ENCODE results near the gene GAA.

GAA gene

DNA sequence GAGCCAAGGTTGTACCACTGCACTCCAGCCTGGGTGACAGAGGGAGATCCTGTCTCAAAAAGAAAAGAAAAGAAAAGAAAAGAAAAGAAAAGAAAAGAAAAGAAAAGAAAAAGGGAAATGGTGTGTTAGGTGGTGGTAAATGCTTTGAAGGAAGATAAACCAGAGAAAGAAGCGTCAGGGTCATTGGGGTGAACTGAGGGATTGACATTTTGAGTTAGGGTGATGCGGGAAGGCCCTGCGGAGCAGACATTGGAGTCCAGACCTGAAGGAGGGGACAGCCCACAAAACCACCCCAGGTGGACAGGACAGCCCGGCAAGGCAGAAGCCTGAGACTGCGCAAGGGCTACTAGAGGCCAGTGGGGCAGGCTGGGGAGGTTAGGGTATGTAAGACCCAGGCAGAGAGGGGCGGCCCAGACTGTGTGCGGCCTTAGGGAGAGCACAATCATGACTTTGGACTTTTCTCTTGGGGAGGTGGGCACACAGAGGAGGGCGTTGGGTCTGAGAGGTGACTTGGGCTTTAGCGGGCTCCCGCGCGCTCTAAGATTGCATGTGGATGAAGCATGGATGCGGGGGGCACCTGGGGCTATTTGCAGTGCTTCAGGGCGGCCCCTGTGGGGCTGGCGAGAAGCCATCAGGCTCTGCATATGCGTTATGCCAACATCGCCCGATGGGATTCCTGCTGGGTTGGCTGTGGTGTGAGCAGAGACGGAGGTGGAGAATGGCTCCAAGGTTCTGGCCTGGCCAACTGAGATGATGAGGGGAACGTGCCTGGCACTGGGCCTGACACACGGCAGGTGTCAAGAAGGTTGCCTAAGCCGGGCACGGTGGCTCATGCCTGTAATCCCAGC, 3.3 kb upstream of the GAA start:
- TF ChIP-seq SIN3A (IDR thresholded peaks at IDR 0.05; ENCODE audit: borderline replicate concordance, insufficient read depth, low read length) = no peak
- no peak for TF ChIP-seq FOXP2 (optimal IDR thresholded peaks at IDR 0.05; ENCODE audit: borderline replicate concordance, extremely low read depth, extremely low read length, insufficient read depth)
- TF ChIP-seq, protein P1, sequence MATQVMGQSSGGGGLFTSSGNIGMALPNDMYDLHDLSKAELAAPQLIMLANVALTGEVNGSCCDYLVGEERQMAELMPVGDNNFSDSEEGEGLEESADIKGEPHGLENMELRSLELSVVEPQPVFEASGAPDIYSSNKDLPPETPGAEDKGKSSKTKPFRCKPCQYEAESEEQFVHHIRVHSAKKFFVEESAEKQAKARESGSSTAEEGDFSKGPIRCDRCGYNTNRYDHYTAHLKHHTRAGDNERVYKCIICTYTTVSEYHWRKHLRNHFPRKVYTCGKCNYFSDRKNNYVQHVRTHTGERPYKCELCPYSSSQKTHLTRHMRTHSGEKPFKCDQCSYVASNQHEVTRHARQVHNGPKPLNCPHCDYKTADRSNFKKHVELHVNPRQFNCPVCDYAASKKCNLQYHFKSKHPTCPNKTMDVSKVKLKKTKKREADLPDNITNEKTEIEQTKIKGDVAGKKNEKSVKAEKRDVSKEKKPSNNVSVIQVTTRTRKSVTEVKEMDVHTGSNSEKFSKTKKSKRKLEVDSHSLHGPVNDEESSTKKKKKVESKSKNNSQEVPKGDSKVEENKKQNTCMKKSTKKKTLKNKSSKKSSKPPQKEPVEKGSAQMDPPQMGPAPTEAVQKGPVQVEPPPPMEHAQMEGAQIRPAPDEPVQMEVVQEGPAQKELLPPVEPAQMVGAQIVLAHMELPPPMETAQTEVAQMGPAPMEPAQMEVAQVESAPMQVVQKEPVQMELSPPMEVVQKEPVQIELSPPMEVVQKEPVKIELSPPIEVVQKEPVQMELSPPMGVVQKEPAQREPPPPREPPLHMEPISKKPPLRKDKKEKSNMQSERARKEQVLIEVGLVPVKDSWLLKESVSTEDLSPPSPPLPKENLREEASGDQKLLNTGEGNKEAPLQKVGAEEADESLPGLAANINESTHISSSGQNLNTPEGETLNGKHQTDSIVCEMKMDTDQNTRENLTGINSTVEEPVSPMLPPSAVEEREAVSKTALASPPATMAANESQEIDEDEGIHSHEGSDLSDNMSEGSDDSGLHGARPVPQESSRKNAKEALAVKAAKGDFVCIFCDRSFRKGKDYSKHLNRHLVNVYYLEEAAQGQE (IDR thresholded peaks at IDR 0.05; ENCODE audit: insufficient read depth in 1 of 2, low read depth in 2 of 2, low read length in 2 of 2) = no peak
- no peak for TF ChIP-seq TAF1 (IDR thresholded peaks at IDR 0.05; ENCODE audit: borderline replicate concordance, insufficient read depth, low read length)
- no peak for TF ChIP-seq POLR2AphosphoS5 (IDR thresholded peaks at IDR 0.05; ENCODE audit: low read depth, low read length)

GRCh38 chr17:80099291-80100034, 1.9 kb upstream of the GAA start:
- TF ChIP-seq TAF1 (IDR thresholded peaks at IDR 0.05; ENCODE audit: borderline replicate concordance, insufficient read depth, low read length) (no peak), SIN3A (IDR thresholded peaks at IDR 0.05; ENCODE audit: borderline replicate concordance, insufficient read depth, low read length) (no peak), POLR2AphosphoS5 (IDR thresholded peaks at IDR 0.05; ENCODE audit: low read depth, low read length) (no peak)
- TF ChIP-seq, protein P1 (IDR thresholded peaks at IDR 0.05; ENCODE audit: insufficient read depth in 1 of 2, low read depth in 2 of 2, low read length in 2 of 2) = no peak

DNA sequence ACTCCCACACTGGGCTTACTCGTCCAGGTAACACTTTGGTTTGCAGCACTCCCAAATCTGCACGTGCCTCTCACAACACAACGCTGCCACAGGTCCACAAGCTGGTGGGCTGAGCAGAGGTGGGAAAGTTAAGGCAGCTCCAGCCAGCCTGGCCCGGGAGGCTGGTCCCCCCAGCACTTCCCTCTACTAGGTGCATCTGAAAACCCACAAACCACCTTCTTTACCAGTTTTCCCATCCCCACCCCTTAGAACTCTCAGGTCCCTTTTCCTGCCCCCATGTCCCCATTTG, 1.4 kb upstream of the GAA start:
- no peak for TF ChIP-seq TAF1 (IDR thresholded peaks at IDR 0.05; ENCODE audit: borderline replicate concordance, insufficient read depth, low read length)
- no peak for TF ChIP-seq FOXP2 (optimal IDR thresholded peaks at IDR 0.05; ENCODE audit: borderline replicate concordance, extremely low read depth, extremely low read length, insufficient read depth)
- no peak for TF ChIP-seq SIN3A (IDR thresholded peaks at IDR 0.05; ENCODE audit: borderline replicate concordance, insufficient read depth, low read length)
- TF ChIP-seq, protein P1 (IDR thresholded peaks at IDR 0.05; ENCODE audit: insufficient read depth in 1 of 2, low read depth in 2 of 2, low read length in 2 of 2) = no peak
- TF ChIP-seq POLR2AphosphoS5 (IDR thresholded peaks at IDR 0.05; ENCODE audit: low read depth, low read length) = no peak

- TF ChIP-seq, protein P1 (IDR thresholded peaks at IDR 0.05; ENCODE audit: insufficient read depth in 1 of 2, low read depth in 2 of 2, low read length in 2 of 2) = no peak
- TF ChIP-seq TAF1 (IDR thresholded peaks at IDR 0.05; ENCODE audit: borderline replicate concordance, insufficient read depth, low read length) (no peak), FOXP2 (optimal IDR thresholded peaks at IDR 0.05; ENCODE audit: borderline replicate concordance, extremely low read depth, extremely low read length, insufficient read depth) (no peak), SIN3A (IDR thresholded peaks at IDR 0.05; ENCODE audit: borderline replicate concordance, insufficient read depth, low read length) (no peak), POLR2AphosphoS5 (IDR thresholded peaks at IDR 0.05; ENCODE audit: low read depth, low read length) (no peak; the same call in 1 of the 2 replicates)
Observed at GRCh38 chr17:80101946-80102663, 724 bp downstream of the GAA start.
